Fibroblast of lung (primary cell): ENCODE results near the gene TMEM190.

Source experiments
- EZH2 ChIP-seq: IDR thresholded peaks from 2 replicates; pipeline ENCODE4 v1.5.1; 2012; ENCODE audit warnings: low read length, control low read depth, mild to moderate bottlenecking; ENCODE audit errors: missing control alignments
- TF ChIP-seq, protein P1 (sequence below), 2 donors: IDR thresholded peaks in 1 of 2; conservative IDR thresholded peaks in 1 of 2; 1 replicate in 1 of 2; 2 replicates in 1 of 2; pipeline ENCODE4 v1.5.1; 2011 to 2012; ENCODE audit warnings: low read length in 2 of 2, control low read depth in 1 of 2, inconsistent platforms in 1 of 2, low read depth in 1 of 2, mild to moderate bottlenecking in 1 of 2

- TF ChIP-seq, protein P1, sequence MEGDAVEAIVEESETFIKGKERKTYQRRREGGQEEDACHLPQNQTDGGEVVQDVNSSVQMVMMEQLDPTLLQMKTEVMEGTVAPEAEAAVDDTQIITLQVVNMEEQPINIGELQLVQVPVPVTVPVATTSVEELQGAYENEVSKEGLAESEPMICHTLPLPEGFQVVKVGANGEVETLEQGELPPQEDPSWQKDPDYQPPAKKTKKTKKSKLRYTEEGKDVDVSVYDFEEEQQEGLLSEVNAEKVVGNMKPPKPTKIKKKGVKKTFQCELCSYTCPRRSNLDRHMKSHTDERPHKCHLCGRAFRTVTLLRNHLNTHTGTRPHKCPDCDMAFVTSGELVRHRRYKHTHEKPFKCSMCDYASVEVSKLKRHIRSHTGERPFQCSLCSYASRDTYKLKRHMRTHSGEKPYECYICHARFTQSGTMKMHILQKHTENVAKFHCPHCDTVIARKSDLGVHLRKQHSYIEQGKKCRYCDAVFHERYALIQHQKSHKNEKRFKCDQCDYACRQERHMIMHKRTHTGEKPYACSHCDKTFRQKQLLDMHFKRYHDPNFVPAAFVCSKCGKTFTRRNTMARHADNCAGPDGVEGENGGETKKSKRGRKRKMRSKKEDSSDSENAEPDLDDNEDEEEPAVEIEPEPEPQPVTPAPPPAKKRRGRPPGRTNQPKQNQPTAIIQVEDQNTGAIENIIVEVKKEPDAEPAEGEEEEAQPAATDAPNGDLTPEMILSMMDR (conservative IDR thresholded peaks at IDR 0.05 in 1 of 2, IDR thresholded peaks at IDR 0.05 in 1 of 2; ENCODE audit: low read depth in 1 of 2, low read length in 2 of 2) = no peak
- TF ChIP-seq EZH2 = no peak
Measured at GRCh38 chr19:55339889-55340783, 36.5 kb upstream of the TMEM190 start.
